Astrocyte of the spinal cord (primary cell): ENCODE measurements around the gene VSIG10L.

Experiments
- DNase-seq: peaks from one replicate; pipeline ENCODE4 v3.0.0; 2011; ENCODE audit warnings: low read depth, low spot score
- H3K4me3 ChIP-seq: 2 replicates; pipeline ENCODE4 v1.5.1; 2011; ENCODE audit warnings: low read depth, mild to moderate bottlenecking, low read length, moderate library complexity
- CTCF ChIP-seq: IDR thresholded peaks from 2 replicates; pipeline ENCODE4 v1.5.1; 2012; ENCODE audit warnings: low read depth, mild to moderate bottlenecking, low read length, inconsistent platforms
- in situ Hi-C: cut with HindIII; loops from 2 replicates; pipeline ENCODE4 v1.10.0; 2017; ENCODE audit warnings: low sequenced_read_pairs

Gene VSIG10L

GRCh38 chr19:51370230-51370629 is 28.3 kb upstream of the VSIG10L start:
- H3K4me3 ChIP-seq = no peak overlapping the region
- in situ Hi-C loops = no loop called here
- DNase-seq = no peak
- TF ChIP-seq CTCF = no peak

- in situ Hi-C loops = no loop called here
- no peak for DNase-seq
- TF ChIP-seq CTCF = no peak
- H3K4me3 ChIP-seq = peak within 1 kb of the TSS; percentile 85
Observed at GRCh38 chr19:51368366-51369282, 26.7 kb upstream of the VSIG10L start, which contains the start of gene CLDND2. Gene CLDND2 (minus strand): TSS chr19:51369003. CDS start chr19:51368577, 426 bp downstream.

GRCh38 chr19:51367565-51368365 is 25.8 kb upstream of the VSIG10L start:
- no peak for TF ChIP-seq CTCF
- DNase-seq = peak; percentile 99
- peak overlapping the region; percentile 85 for H3K4me3 ChIP-seq
- in situ Hi-C loops = no loop called here

GRCh38 chr19:51367255-51367564 is 25.3 kb upstream of the VSIG10L start:
- no peak for TF ChIP-seq CTCF
- peak overlapping the region; percentile 85 for H3K4me3 ChIP-seq
- DNase-seq = no peak
- in situ Hi-C loops = no loop called here

- DNase-seq = peak; percentile 98
- H3K4me3 ChIP-seq = peak overlapping the region; percentile 85
- TF ChIP-seq CTCF = no peak
- in situ Hi-C loops = no loop called here
Observed at GRCh38 chr19:51366389-51367254, 24.7 kb upstream of the VSIG10L start.

GRCh38 chr19:51365965-51366388 is 24.0 kb upstream of the VSIG10L start, which contains the start of gene ETFB:
Gene ETFB (minus strand): TSS chr19:51366388. CDS start chr19:51366326, 62 bp downstream.
- no peak for TF ChIP-seq CTCF
- peak; percentile 12 for DNase-seq
- in situ Hi-C loops = no loop called here
- H3K4me3 ChIP-seq = peak within 1 kb of the TSS; percentile 85
